HCT116 (cell line): ENCODE measurements around the gene LRCH2. TPM values are rescaled to one million over a fixed set of nuclear protein-coding genes. Genes with fewer than 3 reads are reported as not detected.

Experiments used
- ATAC-seq: fragments of 200-7000 bp; cut with Tn5 transposase; 2 replicates; pipeline ENCODE4 v1.9.1; 2020; ENCODE audit warnings: mild to moderate bottlenecking, moderate library complexity
- BruUV-seq: library from RNA; stranded (reverse); fragments of 400-500 nt; replicated peaks from 2 replicates; lab custom pipeline; 2021; lab: Mats Ljungman, UMichigan
- CTCF ChIA-PET: fragments of 300-600 bp; sonication (Branson Sonifier 250); formaldehyde crosslinking; loops from one replicate; lab custom pipeline; 2021; ENCODE audit warnings: antibody characterized with exemption; lab: Charles Lee
- POLR2A ChIA-PET: fragments of 300-600, 350-600 bp; sonication (Branson Sonifier 250); formaldehyde crosslinking; loops from one replicate; lab custom pipeline; 2021; ENCODE audit warnings: antibody characterized with exemption; lab: Charles Lee
- RAD21 ChIA-PET, 2 experiments: fragments of 300-600 bp; sonication (Branson Sonifier 250); formaldehyde crosslinking; loops; one replicate each; lab custom pipeline; 2023; ENCODE audit warnings: low total read pairs in 2 of 2; ENCODE audit not compliant: uncharacterized antibody in 2 of 2, unreplicated experiment in 2 of 2, low non-redundant PET in 1 of 2; lab: Charles Lee
- DNase-seq: peaks from one replicate; pipeline ENCODE4 v3.0.0-alpha.2; 2010; ENCODE audit warnings: low read depth, low spot score
- H2AFZ ChIP-seq: fragments of 200-600 bp; shearing (Covaris generic), sonication (generic); 2 replicates; pipeline ENCODE4 v1.6.1; 2017; ENCODE audit warnings: low read depth, mixed run types, mixed read lengths, antibody characterized with exemption, low read length; ENCODE audit not compliant: poor library complexity, severe bottlenecking
- H3K27ac ChIP-seq: 2 replicates; pipeline ENCODE4 v1.5.1; 2012; ENCODE audit warnings: low read depth, low read length
- H3K27me3 ChIP-seq: fragments of 200-600 bp; sonication (generic); 2 replicates; pipeline ENCODE4 v1.6.1; 2016; ENCODE audit warnings: mixed run types, low read length, mixed read lengths; ENCODE audit not compliant: insufficient read depth
- H3K36me3 ChIP-seq, 2 experiments: fragments of 200-500 bp in 1 of 2; fragments of 200-600 bp in 1 of 2; sonication (Bioruptor generic) in 1 of 2; sonication (generic) in 1 of 2; 2 replicates each; pipeline versions ENCODE4 v1.5.1 to v1.6.1; 2014 to 2016; ENCODE audit warnings: low read length in 2 of 2, inconsistent platforms in 1 of 2, mixed read lengths in 1 of 2, mixed run types in 1 of 2; ENCODE audit not compliant: insufficient read depth in 2 of 2, control insufficient read depth in 1 of 2
- H3K4me1 ChIP-seq, 2 experiments: fragments of 200-600 bp in 1 of 2; sonication (generic) in 1 of 2; 2 replicates each; pipeline versions ENCODE4 v1.5.1 to v1.6.1; 2012 to 2017; ENCODE audit warnings: low read length in 2 of 2, inconsistent platforms in 1 of 2, mild to moderate bottlenecking in 1 of 2, mixed read lengths in 1 of 2, mixed run types in 1 of 2, moderate library complexity in 1 of 2; ENCODE audit not compliant: insufficient read depth in 2 of 2, control insufficient read depth in 1 of 2
- H3K4me2 ChIP-seq: fragments of 200-600 bp; sonication (generic); 2 replicates; pipeline ENCODE4 v1.6.1; 2017; ENCODE audit warnings: mixed run types, low read length, mixed read lengths
- H3K4me3 ChIP-seq, 2 experiments: fragments of 200-600 bp in 1 of 2; sonication (generic) in 1 of 2; replicated peaks in 1 of 2; 2 replicates each; pipeline ENCODE4 v1.5.1; 2011 to 2016; ENCODE audit warnings: low read length in 2 of 2, control low read depth in 1 of 2, low read depth in 1 of 2, mild to moderate bottlenecking in 1 of 2, mixed read lengths in 1 of 2, mixed run types in 1 of 2
- H3K79me2 ChIP-seq: fragments of 200-600 bp; sonication (generic); 2 replicates; pipeline ENCODE4 v1.6.1; 2017; ENCODE audit warnings: mild to moderate bottlenecking, mixed run types, low read length, moderate library complexity, mixed read lengths; ENCODE audit not compliant: insufficient read depth
- H3K9ac ChIP-seq: fragments of 200-600 bp; sonication (generic); 2 replicates; pipeline ENCODE4 v1.6.1; 2016; ENCODE audit warnings: low read length, mixed read lengths
- H3K9me2 ChIP-seq: fragments of 200-600 bp; sonication (generic), shearing (Covaris generic); 2 replicates; pipeline ENCODE4 v1.6.1; 2017; ENCODE audit warnings: mixed run types, mild to moderate bottlenecking, moderate library complexity; ENCODE audit not compliant: insufficient read depth
- H3K9me3 ChIP-seq, 2 experiments: fragments of 200-500 bp in 1 of 2; fragments of 200-600 bp in 1 of 2; sonication (Bioruptor generic) in 1 of 2; sonication (generic) in 1 of 2; 2 replicates each; pipeline ENCODE4 v1.6.1; 2014 to 2017; ENCODE audit warnings: low read length in 2 of 2, mixed read lengths in 2 of 2, inconsistent platforms in 1 of 2, low read depth in 1 of 2, mild to moderate bottlenecking in 1 of 2, mixed run types in 1 of 2, moderate library complexity in 1 of 2; ENCODE audit not compliant: control insufficient read depth in 1 of 2, insufficient read depth in 1 of 2
- H4K20me1 ChIP-seq: fragments of 200-600 bp; sonication (generic), shearing (Covaris generic); 2 replicates; pipeline ENCODE4 v1.6.1; 2017; ENCODE audit warnings: mixed run types, mild to moderate bottlenecking, moderate library complexity; ENCODE audit not compliant: insufficient read depth
- CTCF ChIP-seq, 3 experiments: fragments of 200-600 bp in 1 of 3; sonication (generic) in 1 of 3; IDR thresholded peaks in 2 of 3; conservative IDR thresholded peaks in 1 of 3; 2 replicates each; pipeline ENCODE4 v1.5.1; 2012 to 2017; ENCODE audit warnings: low read depth in 2 of 3, low read length in 2 of 3, antibody characterized with exemption in 1 of 3, borderline replicate concordance in 1 of 3, control low read depth in 1 of 3, mild to moderate bottlenecking in 1 of 3, mixed read lengths in 1 of 3, mixed run types in 1 of 3, moderate library complexity in 1 of 3; ENCODE audit not compliant: insufficient read depth in 1 of 3
- REST ChIP-seq: IDR thresholded peaks from 2 replicates; pipeline ENCODE4 v1.6.1; 2012; ENCODE audit warnings: low read depth
- SRF ChIP-seq: IDR thresholded peaks from 2 replicates; pipeline ENCODE4 v1.6.1; 2012; ENCODE audit warnings: low read depth
- intact Hi-C: fragments of 100-400 bp; cut with micrococcal nuclease; formaldehyde crosslinking; loops from 2 replicates; pipeline ENCODE4 v1.10.0; 2022
- total RNA-seq: library from RNA; stranded (reverse); gene quantifications from one replicate; pipeline ENCODE4 v1.2.1, GENCODE V29; 2021; ENCODE audit not compliant: unreplicated experiment

The LRCH2 gene
- total RNA-seq, 1 experiment from 2014 or later, result not detected

- BruUV-seq, result no TSS peak
- intact Hi-C loops, result no loop called here
These were observed 17.8 kb upstream of the LRCH2 start for GRCh38 chrX:115251458-115252233.

More at GRCh38 chrX:115251458-115252233, 17.8 kb upstream of the LRCH2 start:
- Histone ChIP-seq H3K27me3 (no peaks in the 10 kb centered on the region), H3K27ac (no peak overlapping the region), H3K4me1 (no peaks in the 10 kb centered on the region), H4K20me1 (no peaks in the 10 kb centered on the region), H3K9me3 (no peaks in the 10 kb centered on the region), H3K79me2 (no peaks in the 10 kb centered on the region), H3K36me3 (no peaks in the 10 kb centered on the region), H2AFZ (no peak overlapping the region), H3K9ac (no peak overlapping the region), H3K4me2 (no peak overlapping the region), H3K9me2 (no peaks in the 10 kb centered on the region), H3K4me3 (no peak overlapping the region)
- DNase-seq (no peak), ATAC-seq (no peak)
- RAD21 ChIA-PET, result no interaction called here
- CTCF ChIA-PET, result no interaction called here
- TF ChIP-seq SRF, result no peak
- TF ChIP-seq REST, result no peak
- no peak for TF ChIP-seq CTCF (IDR thresholded peaks at IDR 0.05 in 2 of 3, conservative IDR thresholded peaks at IDR 0.05 in 1 of 3; ENCODE audit: borderline replicate concordance in 1 of 3, insufficient read depth in 1 of 3, low read depth in 2 of 3, low read length in 2 of 3)
- POLR2A ChIA-PET, result no interaction called here
